ENCODE results near the gene TIMM13. TPM values are rescaled to one million over a fixed set of nuclear protein-coding genes. Genes with fewer than 3 reads are reported as not detected.

TIMM13 gene
- total RNA-seq, 2 donors from 2014 or later = 100 to 252 TPM

GRCh38 chr19:2389594-2389993 is 37.8 kb downstream of the TIMM13 start:
- intact Hi-C loops (cut with DNase I) = loop anchor here (5.0 kb wide), 1 partner anchor 232 kb away; no protein-coding TSS in a partner anchor
- Histone ChIP-seq H3K4me1 (no peaks in the 10 kb centered on the region), H3K36me3 (no peaks in the 10 kb centered on the region), H3K27ac (no peak overlapping the region), H3K9me3 (no peaks in the 10 kb centered on the region), H3K4me3 (no peak overlapping the region), H3K27me3 (no peaks in the 10 kb centered on the region), H3K9ac (ENCODE audit: low read depth in 2 of 2, low read length in 2 of 2) (no peak overlapping the region)
- DNase-seq = no peak
- no peak for TF ChIP-seq CTCF (IDR thresholded peaks at IDR 0.05)

- intact Hi-C loops (cut with DNase I) = loop anchor here (5.0 kb wide), 1 partner anchor 230 kb away; no protein-coding TSS in a partner anchor
- Histone ChIP-seq H3K4me1 (no peaks in the 10 kb centered on the region), H3K36me3 (no peaks in the 10 kb centered on the region), H3K4me3 (no peak overlapping the region), H3K27ac (no peak overlapping the region), H3K27me3 (no peaks in the 10 kb centered on the region), H3K9ac (ENCODE audit: low read depth in 2 of 2, low read length in 2 of 2) (no peak overlapping the region), H3K9me3 (no peaks in the 10 kb centered on the region)
- DNase-seq = no peak
- TF ChIP-seq CTCF (IDR thresholded peaks at IDR 0.05) = no peak
These were observed 39.8 kb downstream of the TIMM13 start for GRCh38 chr19:2387367-2388288.

- no peak overlapping the region for H3K27ac ChIP-seq
- intact Hi-C loops (cut with DNase I) = loop anchor here (5.0 kb wide), 1 partner anchor 228 kb away; no protein-coding TSS in a partner anchor
These were observed 42.2 kb downstream of the TIMM13 start for GRCh38 chr19:2385053-2385721.

GRCh38 chr19:2382530-2383222 is 44.7 kb downstream of the TIMM13 start:
- Histone ChIP-seq H3K4me3 (no peak overlapping the region), H3K36me3 (no peaks in the 10 kb centered on the region), H3K9ac (ENCODE audit: low read depth in 2 of 2, low read length in 2 of 2) (no peak overlapping the region), H3K9me3 (peaks cover 6% of the 10 kb centered on the region), H3K27ac (no peak overlapping the region), H3K27me3 (no peaks in the 10 kb centered on the region), H3K4me1 (no peaks in the 10 kb centered on the region)
- DNase-seq = no peak
- intact Hi-C loops (cut with DNase I) = no loop called here
- no peak for TF ChIP-seq CTCF (IDR thresholded peaks at IDR 0.05)

More at GRCh38 chr19:2385053-2385721, 42.2 kb downstream of the TIMM13 start:
- Histone ChIP-seq H3K9me3 (peaks cover 6% of the 10 kb centered on the region), H3K36me3 (no peaks in the 10 kb centered on the region), H3K9ac (ENCODE audit: low read depth in 2 of 2, low read length in 2 of 2) (peak overlapping the region in 1 of 2 donors; percentile 35), H3K4me3 (no peak overlapping the region), H3K27me3 (no peaks in the 10 kb centered on the region), H3K4me1 (no peaks in the 10 kb centered on the region)
- peak; percentile 66 for DNase-seq
- TF ChIP-seq CTCF (IDR thresholded peaks at IDR 0.05) = no peak

- no peak for DNase-seq
These were observed 46.1 kb downstream of the TIMM13 start for GRCh38 chr19:2381148-2381820.

More at GRCh38 chr19:2381148-2381820, 46.1 kb downstream of the TIMM13 start:
- Histone ChIP-seq H3K27ac (no peak overlapping the region), H3K9me3 (peaks cover 6% of the 10 kb centered on the region), H3K9ac (ENCODE audit: low read depth in 2 of 2, low read length in 2 of 2) (no peak overlapping the region), H3K4me3 (no peak overlapping the region), H3K27me3 (no peaks in the 10 kb centered on the region), H3K4me1 (no peaks in the 10 kb centered on the region), H3K36me3 (no peaks in the 10 kb centered on the region)
- TF ChIP-seq CTCF (IDR thresholded peaks at IDR 0.05) = no peak
- intact Hi-C loops (cut with DNase I) = no loop called here
